B cell (primary cell): ENCODE results near the gene TFDP1.

Experiments used
- CTCF ChIP-seq: fragments of 200-600 bp; IDR thresholded peaks from one replicate; pipeline ENCODE4 v1.8.0; 2022; ENCODE audit warnings: antibody characterized with exemption, mild to moderate bottlenecking
- EZH2 ChIP-seq: IDR thresholded peaks from 2 replicates; pipeline ENCODE4 v1.6.1; 2012; ENCODE audit warnings: borderline replicate concordance, low read depth, mild to moderate bottlenecking, moderate library complexity, low read length; ENCODE audit not compliant: insufficient read depth, poor library complexity, severe bottlenecking

DNA sequence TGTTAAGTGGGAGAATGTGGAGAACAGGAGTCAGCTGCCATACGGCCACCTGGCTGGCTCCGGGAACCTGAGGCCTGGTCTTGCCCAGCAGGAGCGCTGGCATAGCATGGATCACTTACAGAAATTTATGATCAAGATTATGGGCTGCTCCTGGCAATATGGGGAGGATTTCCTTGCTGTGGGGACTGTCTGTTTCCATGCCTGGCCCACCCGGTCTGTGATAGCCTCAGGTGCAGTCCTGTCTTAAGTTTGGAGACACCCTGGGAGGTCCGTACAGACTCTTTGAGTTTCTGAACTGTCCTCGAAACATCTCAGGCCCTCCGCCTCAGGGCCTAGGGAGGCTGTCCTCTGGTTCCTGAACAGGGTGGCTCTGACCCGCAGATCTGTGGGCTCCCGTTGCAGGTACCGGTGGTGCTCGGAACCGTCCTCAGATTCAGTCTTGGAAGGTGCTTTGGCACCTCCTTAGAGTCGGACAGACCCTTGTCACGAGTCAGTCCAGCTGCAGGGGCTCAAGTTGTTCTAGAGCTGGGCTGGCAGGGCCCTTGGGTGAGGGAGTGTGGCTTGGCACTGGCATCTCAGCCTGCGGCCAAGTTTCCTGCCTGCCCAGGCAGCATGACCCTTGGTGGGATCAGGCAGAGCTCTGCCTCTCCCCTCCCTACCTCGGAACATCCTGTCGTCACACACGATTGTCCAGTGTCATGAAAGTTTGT lies 4.9 kb downstream of the TFDP1 start:
- TF ChIP-seq EZH2: no peak
- TF ChIP-seq CTCF: no peak
